Mesenchymal stem cell (in vitro differentiated cells and primary cell): ENCODE data around the gene ZIM2.

Source experiments
- DNase-seq: peaks from one replicate; pipeline ENCODE4 v3.0.0-alpha.2; 2013
- H2AFZ ChIP-seq: one replicate; pipeline ENCODE4 v1.6.1; 2013; ENCODE audit warnings: low read depth, mild to moderate bottlenecking, control low read depth, inconsistent platforms, low read length, moderate library complexity
- H2AK5ac ChIP-seq: 2 replicates; pipeline ENCODE4 v1.6.1; 2013; ENCODE audit warnings: low read length, moderate library complexity, mild to moderate bottlenecking, inconsistent platforms; ENCODE audit not compliant: severe bottlenecking
- H2BK120ac ChIP-seq: one replicate; pipeline ENCODE4 v1.6.1; 2013; ENCODE audit warnings: low read depth, mild to moderate bottlenecking, inconsistent platforms, low read length, moderate library complexity
- H2BK12ac ChIP-seq, 2 experiments: one replicate each; pipeline ENCODE4 v1.6.1; 2013; ENCODE audit warnings: inconsistent platforms in 2 of 2, low read length in 2 of 2, mild to moderate bottlenecking in 2 of 2, moderate library complexity in 2 of 2, control low read depth in 1 of 2
- H2BK15ac ChIP-seq: one replicate; pipeline ENCODE4 v1.6.1; 2013; ENCODE audit warnings: mild to moderate bottlenecking, low read depth, inconsistent platforms; ENCODE audit not compliant: poor library complexity, severe bottlenecking
- H2BK5ac ChIP-seq: 2 replicates; pipeline ENCODE4 v1.6.1; 2013; ENCODE audit warnings: low read depth, mild to moderate bottlenecking, low read length, control low read depth, inconsistent platforms; ENCODE audit not compliant: poor library complexity, severe bottlenecking
- H3K14ac ChIP-seq, 2 experiments: one replicate each; pipeline ENCODE4 v1.6.1; 2013; ENCODE audit warnings: inconsistent platforms in 2 of 2, low read length in 2 of 2, control low read depth in 1 of 2, mild to moderate bottlenecking in 1 of 2, moderate library complexity in 1 of 2
- H3K18ac ChIP-seq, 2 experiments: one replicate each; pipeline ENCODE4 v1.6.1; 2013; ENCODE audit warnings: inconsistent platforms in 2 of 2, low read length in 2 of 2, control low read depth in 1 of 2, low read depth in 1 of 2, mild to moderate bottlenecking in 1 of 2
- H3K23ac ChIP-seq, 2 experiments: one replicate each; pipeline ENCODE4 v1.6.1; 2013; ENCODE audit warnings: inconsistent platforms in 2 of 2, low read length in 2 of 2, mild to moderate bottlenecking in 2 of 2, moderate library complexity in 2 of 2, control low read depth in 1 of 2
- H3K27ac ChIP-seq: 2 replicates; pipeline ENCODE4 v1.5.1; 2013; ENCODE audit warnings: mild to moderate bottlenecking, moderate library complexity, low read length, control low read depth, inconsistent platforms; ENCODE audit not compliant: poor library complexity, severe bottlenecking
- H3K27me3 ChIP-seq, 2 experiments: 2 replicates each; pipeline versions ENCODE4 v1.6.1 to v1.7.0; 2013; ENCODE audit warnings: low read length in 2 of 2, mild to moderate bottlenecking in 2 of 2, moderate library complexity in 2 of 2, control low read depth in 1 of 2, inconsistent platforms in 1 of 2; ENCODE audit not compliant: control insufficient read depth in 1 of 2, insufficient read depth in 1 of 2
- H3K36me3 ChIP-seq, 2 experiments: 2 replicates each; pipeline versions ENCODE4 v1.6.1 to v1.7.0; 2013; ENCODE audit warnings: low read length in 2 of 2, control low read depth in 1 of 2, inconsistent platforms in 1 of 2, low read depth in 1 of 2, mild to moderate bottlenecking in 1 of 2; ENCODE audit not compliant: insufficient read depth in 2 of 2, control insufficient read depth in 1 of 2
- H3K4ac ChIP-seq, 2 experiments: one replicate each; pipeline ENCODE4 v1.6.1; 2013; ENCODE audit warnings: inconsistent platforms in 2 of 2, low read length in 2 of 2, mild to moderate bottlenecking in 2 of 2, moderate library complexity in 2 of 2, control low read depth in 1 of 2, low read depth in 1 of 2
- H3K4me1 ChIP-seq: 2 replicates; pipeline ENCODE4 v1.6.1; 2013; ENCODE audit warnings: low read depth, low read length, control low read depth; ENCODE audit not compliant: control insufficient read depth, insufficient read depth
- H3K4me2 ChIP-seq: 2 replicates; pipeline ENCODE4 v1.6.1; 2013; ENCODE audit warnings: low read length, mild to moderate bottlenecking, inconsistent platforms; ENCODE audit not compliant: poor library complexity, severe bottlenecking
- H3K4me3 ChIP-seq, 2 experiments: 2 replicates each; pipeline versions ENCODE4 v1.5.1 to v1.7.0; 2013; ENCODE audit warnings: low read length in 2 of 2, mild to moderate bottlenecking in 2 of 2, control low read depth in 1 of 2, low read depth in 1 of 2; ENCODE audit not compliant: insufficient read depth in 1 of 2
- H3K79me1 ChIP-seq: replicated peaks from 2 replicates; pipeline ENCODE4 v1.6.1; 2013; ENCODE audit warnings: mild to moderate bottlenecking, control low read depth, low read length, inconsistent platforms; ENCODE audit not compliant: poor library complexity, severe bottlenecking
- H3K9ac ChIP-seq: 2 replicates; pipeline ENCODE4 v1.7.0; 2013; ENCODE audit warnings: mild to moderate bottlenecking, low read length, moderate library complexity
- H3K9me3 ChIP-seq: 2 replicates; pipeline ENCODE4 v1.7.0; 2013; ENCODE audit warnings: mild to moderate bottlenecking, low read length; ENCODE audit not compliant: control insufficient read depth
- H4K8ac ChIP-seq: one replicate; pipeline ENCODE4 v1.6.1; 2013; ENCODE audit warnings: inconsistent platforms, mild to moderate bottlenecking, low read length, moderate library complexity
- H4K91ac ChIP-seq: one replicate; pipeline ENCODE4 v1.6.1; 2013; ENCODE audit warnings: mild to moderate bottlenecking, low read length, inconsistent platforms
- WGBS: methylation state at CpG from one replicate; pipeline ENCODE4 v1.1.7; 2013; ENCODE audit warnings: mixed read lengths; 5-methylcytosine and 5-hydroxymethylcytosine counted together

Gene ZIM2

GRCh38 chr19:56821675-56822074 lies 18.9 kb downstream of the ZIM2 start:
- no peak overlapping the region for H3K4me3 ChIP-seq
- no peak overlapping the region for H3K4ac ChIP-seq
- no peak overlapping the region for H4K8ac ChIP-seq
- no peak overlapping the region for H3K4me2 ChIP-seq
- H3K18ac ChIP-seq = no peak overlapping the region
- H2AFZ ChIP-seq = no peak overlapping the region
- H4K91ac ChIP-seq = no peak overlapping the region
- no peak overlapping the region for H2BK120ac ChIP-seq
- no peak overlapping the region for H2BK15ac ChIP-seq
- H3K9me3 ChIP-seq = peaks cover 21% of the 10 kb centered on the region
- H3K4me1 ChIP-seq = no peaks in the 10 kb centered on the region
- DNase-seq = no peak
- H3K23ac ChIP-seq = no peak overlapping the region
- H3K9ac ChIP-seq = no peak overlapping the region
- H2BK12ac ChIP-seq = no peak overlapping the region
- no peaks in the 10 kb centered on the region for H3K27me3 ChIP-seq
- H2AK5ac ChIP-seq = no peak overlapping the region
- 68% methylated on average over 6 of the region's 6 CpGs for WGBS
- no peak overlapping the region for H3K27ac ChIP-seq
- no peak overlapping the region for H2BK5ac ChIP-seq
- H3K79me1 ChIP-seq = no peaks in the 10 kb centered on the region
- peaks cover 0 to 11% of the 10 kb centered on the region in 2 experiments for H3K36me3 ChIP-seq
- H3K14ac ChIP-seq = no peak overlapping the region

- 38% methylated on average over 5 of the region's 5 CpGs for WGBS
- Histone ChIP-seq H2AFZ (no peak overlapping the region), H3K27me3 (no peaks in the 10 kb centered on the region), H3K9ac (no peak overlapping the region), H2BK15ac (no peak overlapping the region), H3K18ac (no peak overlapping the region), H3K23ac (no peak overlapping the region), H3K4me1 (no peaks in the 10 kb centered on the region), H4K91ac (no peak overlapping the region), H3K4me2 (no peak overlapping the region), H3K27ac (no peak overlapping the region), H3K36me3 (peaks cover 0 to 11% of the 10 kb centered on the region in 2 experiments), H3K14ac (no peak overlapping the region), H3K9me3 (peaks cover 26% of the 10 kb centered on the region), H3K4me3 (peak overlapping the region in 1 of 2 experiments; percentile 21), H2BK5ac (no peak overlapping the region), H3K79me1 (no peaks in the 10 kb centered on the region), H2AK5ac (no peak overlapping the region), H3K4ac (no peak overlapping the region), H4K8ac (no peak overlapping the region), H2BK120ac (no peak overlapping the region), H2BK12ac (no peak overlapping the region)
- no peak for DNase-seq
Measured at GRCh38 chr19:56821209-56821608, 19.3 kb downstream of the ZIM2 start.

- H2BK15ac ChIP-seq = no peak overlapping the region
- no peak overlapping the region for H3K27ac ChIP-seq
- peaks cover 0 to 11% of the 10 kb centered on the region in 2 experiments for H3K36me3 ChIP-seq
- H3K4me3 ChIP-seq = no peak overlapping the region
- H3K18ac ChIP-seq = no peak overlapping the region
- H4K91ac ChIP-seq = no peak overlapping the region
- H2BK120ac ChIP-seq = no peak overlapping the region
- H3K27me3 ChIP-seq = no peaks in the 10 kb centered on the region
- no peak for DNase-seq
- 30% methylated on average over 2 of the region's 2 CpGs for WGBS
- no peak overlapping the region for H2BK5ac ChIP-seq
- H3K14ac ChIP-seq = no peak overlapping the region
- H3K4ac ChIP-seq = no peak overlapping the region
- no peak overlapping the region for H4K8ac ChIP-seq
- H2AFZ ChIP-seq = no peak overlapping the region
- no peak overlapping the region for H2AK5ac ChIP-seq
- H3K9me3 ChIP-seq = peaks cover 39% of the 10 kb centered on the region
- H3K23ac ChIP-seq = no peak overlapping the region
- H3K4me2 ChIP-seq = no peak overlapping the region
- no peak overlapping the region for H3K9ac ChIP-seq
- no peak overlapping the region for H2BK12ac ChIP-seq
- H3K4me1 ChIP-seq = no peaks in the 10 kb centered on the region
- no peaks in the 10 kb centered on the region for H3K79me1 ChIP-seq
Measured at GRCh38 chr19:56819166-56819565, 21.4 kb downstream of the ZIM2 start.

- Histone ChIP-seq H3K14ac (no peak overlapping the region), H3K36me3 (peaks cover 0 to 11% of the 10 kb centered on the region in 2 experiments), H3K9me3 (peaks cover 50% of the 10 kb centered on the region), H3K4me2 (no peak overlapping the region), H2BK12ac (no peak overlapping the region), H3K18ac (no peak overlapping the region), H3K4me1 (no peaks in the 10 kb centered on the region), H2BK15ac (no peak overlapping the region), H3K79me1 (no peaks in the 10 kb centered on the region), H3K27me3 (no peaks in the 10 kb centered on the region), H2BK120ac (no peak overlapping the region), H4K91ac (no peak overlapping the region), H3K4me3 (no peak overlapping the region), H3K23ac (no peak overlapping the region), H2BK5ac (no peak overlapping the region), H3K27ac (no peak overlapping the region), H2AFZ (no peak overlapping the region), H2AK5ac (no peak overlapping the region), H3K4ac (no peak overlapping the region), H3K9ac (no peak overlapping the region), H4K8ac (no peak overlapping the region)
- DNase-seq = no peak
- WGBS = 56% methylated on average over 6 of the region's 7 CpGs
Measured at GRCh38 chr19:56814656-56815055, 25.9 kb downstream of the ZIM2 start.
